GM19438 (cell line): ENCODE data around the gene SLC41A2.

Experiments
- ATAC-seq: cut with Tn5 transposase; IDR thresholded peaks from one replicate; pipeline ENCODE4 v1.9.1; 2021; ENCODE audit warnings: low read depth; ENCODE audit not compliant: unreplicated experiment

SLC41A2 gene

DNA sequence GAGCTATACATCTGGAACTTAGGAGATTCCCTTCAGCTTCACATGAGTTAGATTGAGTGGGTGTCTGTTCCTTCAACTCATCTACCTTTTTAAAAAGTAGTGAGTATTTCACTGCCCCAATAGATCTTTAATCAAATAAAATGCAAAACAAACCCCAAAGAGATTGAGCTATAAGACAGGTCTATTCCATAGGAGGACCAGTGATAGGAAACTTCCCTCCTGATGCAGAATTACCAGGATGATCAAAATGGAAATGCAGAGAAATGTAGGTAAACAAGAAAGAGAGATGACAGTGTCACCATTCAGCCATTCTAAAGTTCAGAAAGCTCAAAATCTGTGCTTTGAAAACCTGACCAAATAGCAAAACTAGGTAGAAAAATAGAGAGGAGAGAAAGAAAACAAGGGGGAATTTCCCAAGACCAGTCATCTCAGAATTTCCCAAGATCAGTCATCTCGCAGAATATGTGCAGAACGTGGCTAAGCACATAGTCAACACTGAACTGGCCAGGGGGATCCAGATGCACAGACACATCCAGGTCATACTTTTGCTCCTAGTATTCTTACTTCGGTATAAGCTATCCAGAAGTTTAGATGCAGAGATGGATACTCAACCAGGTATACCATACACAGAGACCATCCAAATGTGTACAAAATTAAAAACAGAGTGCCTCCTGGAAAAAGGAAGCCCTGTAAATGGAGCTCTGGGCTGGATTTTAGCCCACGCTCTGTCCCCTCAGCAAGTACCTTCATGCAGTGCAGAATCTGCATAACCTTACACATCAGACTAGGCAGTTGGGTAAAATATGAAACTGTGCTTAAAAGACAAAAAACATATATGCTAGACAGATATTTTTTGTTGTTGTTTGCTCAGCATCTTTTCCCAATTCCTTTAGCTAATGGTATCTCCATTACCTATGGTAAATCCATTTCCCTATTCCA lies 27.4 kb downstream of the SLC41A2 start:
- ATAC-seq: peak; percentile 89

DNA sequence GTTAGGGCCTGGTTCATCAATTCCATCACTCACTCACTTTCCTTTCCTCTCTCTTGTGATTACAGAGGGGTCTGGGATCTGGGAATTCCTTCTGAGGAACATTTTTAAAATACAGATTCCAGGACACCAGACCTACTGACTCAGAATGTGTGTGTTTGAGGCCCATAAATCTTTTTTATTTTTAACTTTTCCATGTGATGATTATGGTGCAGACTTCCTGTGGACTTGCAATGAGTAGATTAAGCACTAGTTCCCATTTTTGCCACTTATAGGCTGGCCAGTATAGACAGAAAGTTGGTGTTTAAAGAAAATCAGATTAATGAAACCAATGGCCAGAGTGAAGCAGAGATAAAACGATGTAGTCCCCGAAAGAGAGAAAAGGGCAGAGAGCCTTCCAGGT lies 28.1 kb downstream of the SLC41A2 start:
- ATAC-seq: no peak

DNA sequence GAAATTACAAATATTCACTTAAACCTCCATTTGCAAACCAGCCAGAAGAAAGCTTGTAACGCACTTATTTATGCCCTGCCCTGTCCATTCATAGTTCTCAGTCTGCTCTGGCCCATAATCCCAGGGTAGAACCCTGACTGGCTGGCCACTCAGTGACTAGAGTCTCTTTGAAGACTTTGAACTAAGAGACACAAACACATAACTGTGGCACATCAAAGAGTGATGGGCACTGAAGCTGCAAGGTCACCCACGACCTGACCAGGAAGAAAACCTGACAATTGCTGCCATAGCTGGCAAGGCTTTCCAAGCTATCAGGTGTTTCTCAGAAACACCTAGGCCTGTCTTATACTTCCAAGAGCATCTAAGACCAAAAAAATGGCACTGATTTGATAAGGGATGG lies 28.7 kb downstream of the SLC41A2 start:
- ATAC-seq: no peak

DNA sequence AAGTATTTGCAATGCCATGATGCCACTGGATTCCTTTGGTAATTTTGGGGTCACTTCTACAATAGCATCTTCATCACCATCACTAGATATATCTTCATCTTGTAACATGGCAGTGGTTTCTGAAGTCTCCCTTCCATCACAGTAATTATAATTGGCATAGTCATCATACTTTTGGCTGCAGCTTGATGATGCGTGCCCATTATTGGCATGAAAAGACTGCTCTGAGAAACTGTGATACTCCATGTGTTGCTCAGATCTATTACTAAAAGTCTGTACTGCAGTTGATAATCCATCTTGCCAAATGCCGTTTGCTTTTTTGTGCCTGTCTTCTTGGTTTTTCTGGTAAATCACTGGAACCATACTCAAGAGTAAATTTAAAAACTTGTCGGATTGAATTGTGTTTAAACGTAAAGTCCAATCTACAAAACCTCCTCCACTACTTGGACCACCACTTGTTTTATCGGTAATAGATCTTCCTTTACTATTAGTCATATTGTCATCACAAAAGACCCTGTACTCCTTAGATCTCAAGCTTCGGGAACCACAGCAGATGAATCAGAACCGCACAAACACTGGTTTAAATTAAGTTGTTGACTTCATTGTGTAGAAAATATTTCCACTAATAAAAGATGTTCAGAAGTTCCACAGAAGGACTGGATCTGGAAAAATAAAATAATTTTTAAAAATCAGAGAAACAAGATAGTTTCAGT lies 29.9 kb downstream of the SLC41A2 start:
- no peak for ATAC-seq

DNA sequence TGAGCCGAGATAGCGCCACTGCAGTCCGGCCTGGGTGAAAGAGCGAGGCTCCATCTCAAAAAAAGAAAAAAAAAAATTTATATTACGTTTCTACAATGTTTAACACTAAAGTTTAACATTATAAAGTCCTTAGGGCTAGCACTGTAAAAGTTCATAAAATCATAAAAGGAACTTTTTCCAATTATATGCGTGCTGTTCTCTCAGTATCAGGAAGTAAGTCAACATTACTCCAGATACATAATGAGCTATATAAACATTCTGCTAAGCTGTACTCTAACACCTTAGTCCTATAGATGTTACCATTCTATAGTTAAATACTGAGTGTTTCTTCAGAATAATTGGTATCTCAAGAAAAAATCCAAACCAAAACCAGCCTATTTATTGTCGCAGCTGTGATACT lies 32.6 kb downstream of the SLC41A2 start:
- no peak for ATAC-seq

DNA sequence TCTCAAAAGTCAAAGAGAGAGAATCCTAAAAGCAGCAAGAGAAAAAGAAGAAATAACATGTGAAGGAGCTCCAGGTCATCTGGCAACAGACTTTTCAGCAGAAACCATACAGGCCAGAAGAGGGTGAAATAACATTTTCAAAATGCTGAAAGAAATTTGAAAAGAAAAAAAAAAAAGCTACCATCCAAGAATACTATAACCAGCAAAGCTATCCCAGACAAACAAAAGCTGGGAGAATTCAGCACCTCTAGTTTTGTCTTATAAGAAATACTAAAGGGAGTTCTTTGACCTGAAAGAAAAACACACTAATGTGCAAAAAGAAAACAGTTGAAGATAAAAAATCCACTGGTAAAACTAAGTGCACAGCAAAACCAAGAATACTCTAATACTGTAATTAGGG lies 36.8 kb downstream of the SLC41A2 start:
- no peak for ATAC-seq

DNA sequence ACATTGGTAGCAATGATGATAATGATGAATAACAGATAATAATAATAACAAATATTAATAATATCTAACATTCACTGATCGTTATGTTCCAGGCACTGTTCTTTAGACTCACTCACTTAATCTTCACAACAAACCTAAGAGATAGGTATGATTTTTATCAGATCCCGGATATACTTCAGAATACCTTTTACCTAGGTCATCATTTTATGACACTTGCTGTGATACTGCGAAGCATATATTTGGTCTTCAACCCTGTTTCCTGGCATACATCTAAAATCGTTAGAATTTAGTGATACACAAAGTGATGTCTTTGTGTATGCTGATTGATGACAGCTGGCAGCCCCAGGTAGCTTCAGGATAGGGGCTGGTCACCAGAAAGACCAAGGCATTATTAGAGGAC lies 46.1 kb downstream of the SLC41A2 start:
- no peak for ATAC-seq

DNA sequence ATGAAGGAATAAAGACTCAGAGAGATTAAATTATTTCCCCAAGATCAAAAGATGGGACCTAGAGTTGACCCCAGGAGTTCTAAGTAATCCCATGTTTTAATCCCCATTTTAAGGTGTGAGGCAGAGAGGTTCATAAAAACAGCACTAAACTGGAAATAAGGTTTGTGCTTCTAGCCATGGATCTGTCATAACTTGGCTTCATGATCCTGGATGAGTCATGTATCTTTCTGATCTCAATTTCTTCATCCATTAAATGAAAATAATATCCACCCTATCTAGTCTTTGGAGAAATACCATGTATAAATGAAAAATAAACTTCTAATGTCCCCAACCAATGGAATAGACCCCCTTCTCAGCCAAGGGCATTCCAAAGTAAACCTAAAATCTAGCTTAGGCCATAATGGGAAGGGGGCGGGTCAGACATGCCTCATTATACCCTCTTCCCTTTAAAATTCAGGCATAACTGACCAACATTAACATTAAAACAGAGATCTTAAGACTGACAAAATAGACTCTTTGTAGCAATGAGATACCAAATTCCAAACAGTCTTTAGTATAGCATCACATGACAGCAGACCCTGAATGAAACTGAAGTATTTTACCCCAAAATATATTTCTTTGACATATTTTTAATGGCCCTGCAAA lies 47.8 kb downstream of the SLC41A2 start:
- no peak for ATAC-seq

DNA sequence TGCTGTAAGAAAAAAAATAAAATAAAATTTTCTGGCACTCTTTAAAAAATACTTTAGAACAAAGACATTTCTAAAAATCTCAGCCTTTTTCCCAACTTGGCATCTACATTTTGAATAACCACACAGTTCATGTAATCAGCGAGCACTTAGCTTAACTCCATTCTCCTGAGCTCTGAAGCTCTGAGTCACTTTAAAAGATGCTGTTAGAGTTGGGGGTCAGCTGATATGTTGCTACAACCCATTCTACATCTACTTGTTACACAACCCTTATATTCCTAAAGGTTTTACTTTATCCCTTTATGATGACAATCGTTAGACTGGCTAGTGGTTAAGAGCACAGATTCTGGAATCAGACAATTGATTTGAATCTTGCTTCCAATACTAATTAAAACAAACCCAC lies 48.3 kb downstream of the SLC41A2 start:
- no peak for ATAC-seq
